Neural cell (in vitro differentiated cells): ENCODE data around the gene MADCAM1. TPM values are rescaled to one million over a fixed set of nuclear protein-coding genes. Genes with fewer than 3 reads are reported as not detected.

Experiments used
- H2AFZ ChIP-seq: fragments of 200-600, 300-800 bp; sonication (generic), shearing (Covaris generic); 2 replicates; pipeline ENCODE4 v1.6.0; 2014; ENCODE audit warnings: low read depth, mild to moderate bottlenecking, antibody characterized with exemption, low read length, moderate library complexity
- H3F3A ChIP-seq: fragments of 200-600 bp; shearing (Covaris generic); 2 replicates; pipeline ENCODE4 v1.6.1; 2016; ENCODE audit warnings: mild to moderate bottlenecking, moderate library complexity, mixed read lengths, antibody characterized with exemption, low read length; ENCODE audit not compliant: insufficient read depth, poor library complexity, severe bottlenecking
- H3K27ac ChIP-seq: fragments of 200-600, 300-800 bp; sonication (generic), shearing (Covaris generic); 2 replicates; pipeline ENCODE4 v1.5.1; 2014; ENCODE audit warnings: mild to moderate bottlenecking, low read length, moderate library complexity
- H3K27me3 ChIP-seq: fragments of 300-800, 200-600 bp; sonication (generic), shearing (Covaris generic); 2 replicates; pipeline ENCODE4 v1.6.0; 2014; ENCODE audit warnings: mild to moderate bottlenecking, low read depth, low read length, moderate library complexity; ENCODE audit not compliant: insufficient read depth
- H3K36me3 ChIP-seq: fragments of 300-800, 200-600 bp; sonication (generic), shearing (Covaris generic); 2 replicates; pipeline ENCODE4 v1.5.1; 2014; ENCODE audit warnings: mild to moderate bottlenecking, antibody characterized with exemption, low read length, moderate library complexity; ENCODE audit not compliant: insufficient read depth
- H3K4me2 ChIP-seq: fragments of 300-800, 200-600 bp; sonication (generic), shearing (Covaris generic); 2 replicates; pipeline ENCODE4 v1.6.0; 2014; ENCODE audit warnings: mild to moderate bottlenecking, low read length
- H3K4me3 ChIP-seq: fragments of 300-800, 200-600 bp; sonication (generic), shearing (Covaris generic); 2 replicates; pipeline ENCODE4 v1.5.1; 2014; ENCODE audit warnings: mild to moderate bottlenecking, low read length, moderate library complexity
- H3K79me2 ChIP-seq: fragments of 200-600 bp; shearing (Covaris generic); replicated peaks from 2 replicates; pipeline ENCODE4 v1.6.0; 2014; ENCODE audit warnings: mild to moderate bottlenecking, low read length, moderate library complexity; ENCODE audit not compliant: insufficient read depth
- H3K9ac ChIP-seq: fragments of 300-800, 200-600 bp; sonication (generic), shearing (Covaris generic); 2 replicates; pipeline ENCODE4 v1.6.1; 2016; ENCODE audit warnings: mild to moderate bottlenecking, low read length, mixed read lengths
- H3K9me2 ChIP-seq: fragments of 200-600 bp; shearing (Covaris generic); 2 replicates; pipeline ENCODE4 v1.6.1; 2016; ENCODE audit warnings: mild to moderate bottlenecking, low read length, mixed read lengths; ENCODE audit not compliant: insufficient read depth
- H3K9me3 ChIP-seq: fragments of 200-600, 300-800 bp; sonication (generic), shearing (Covaris generic); 2 replicates; pipeline ENCODE4 v1.6.1; 2016; ENCODE audit warnings: mild to moderate bottlenecking, mixed run types, low read length, moderate library complexity, mixed read lengths
- H4K20me1 ChIP-seq: fragments of 200-600 bp; shearing (Covaris generic); 2 replicates; pipeline ENCODE4 v1.6.1; 2016; ENCODE audit warnings: mild to moderate bottlenecking, mixed run types; ENCODE audit not compliant: insufficient read depth
- EP300 ChIP-seq: fragments of 450-650 bp; conservative IDR thresholded peaks from 2 replicates; pipeline ENCODE4 v1.6.1; 2014; ENCODE audit warnings: antibody characterized with exemption, mild to moderate bottlenecking, moderate library complexity; ENCODE audit not compliant: poor library complexity, severe bottlenecking
- EZH2 ChIP-seq: fragments of 200-600, 300-800 bp; shearing (Covaris generic), sonication (generic); IDR thresholded peaks from 2 replicates; pipeline ENCODE4 v1.6.1; 2014; ENCODE audit warnings: antibody characterized with exemption, low read length, borderline replicate concordance, mild to moderate bottlenecking; ENCODE audit not compliant: insufficient read depth, poor library complexity, severe bottlenecking
- MXI1 ChIP-seq: fragments of 450-650 bp; conservative IDR thresholded peaks from 2 replicates; pipeline ENCODE4 v1.6.1; 2014; ENCODE audit warnings: antibody characterized with exemption, mild to moderate bottlenecking; ENCODE audit not compliant: poor library complexity, severe bottlenecking
- POLR2AphosphoS5 ChIP-seq: IDR thresholded peaks from 2 replicates; pipeline ENCODE4 v1.6.1; 2012
- RAD21 ChIP-seq: fragments of 450-650 bp; conservative IDR thresholded peaks from 2 replicates; pipeline ENCODE4 v1.6.1; 2014; ENCODE audit warnings: antibody characterized with exemption, mild to moderate bottlenecking, moderate library complexity
- SMC3 ChIP-seq: fragments of 450-650 bp; conservative IDR thresholded peaks from 2 replicates; pipeline ENCODE4 v1.6.1; 2014; ENCODE audit warnings: antibody characterized with exemption, mild to moderate bottlenecking, moderate library complexity; ENCODE audit not compliant: poor library complexity
- TAF1 ChIP-seq: IDR thresholded peaks from 2 replicates; pipeline ENCODE4 v1.6.1; 2012; ENCODE audit warnings: low read depth
- polyA plus RNA-seq: library from polyadenylated mRNA; depleted of rRNA; stranded (reverse); fragments of >200 nt; gene quantifications from 2 replicates; pipeline ENCODE4 v1.2.3, GENCODE V29; 2014
- TF ChIP-seq, protein P1 (sequence below): fragments of 450-650 bp; IDR thresholded peaks from 2 replicates; pipeline ENCODE4 v1.5.1; 2014; ENCODE audit warnings: antibody characterized with exemption, mild to moderate bottlenecking, moderate library complexity; ENCODE audit not compliant: poor library complexity, severe bottlenecking
- TF ChIP-seq, protein P2 (sequence below): IDR thresholded peaks from 2 replicates; pipeline ENCODE4 v1.6.1; 2012; ENCODE audit warnings: borderline replicate concordance

MADCAM1 gene
- polyA plus RNA-seq, 1 donor from 2014 or later: 1.0 TPM

DNA sequence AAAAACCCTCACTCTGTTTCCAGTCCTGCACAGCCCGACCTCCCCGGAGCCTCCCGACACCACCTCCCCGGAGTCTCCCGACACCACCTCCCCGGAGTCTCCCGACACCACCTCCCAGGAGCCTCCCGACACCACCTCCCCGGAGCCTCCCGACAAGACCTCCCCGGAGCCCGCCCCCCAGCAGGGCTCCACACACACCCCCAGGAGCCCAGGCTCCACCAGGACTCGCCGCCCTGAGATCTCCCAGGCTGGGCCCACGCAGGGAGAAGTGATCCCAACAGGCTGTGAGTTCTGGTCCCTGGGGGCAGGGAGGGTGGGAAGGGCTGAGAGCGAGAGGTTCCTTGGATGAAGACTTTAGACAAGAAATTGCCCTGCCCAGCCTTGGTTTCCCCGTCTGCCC lies 5.4 kb downstream of the MADCAM1 start:
- TF ChIP-seq, protein P1, sequence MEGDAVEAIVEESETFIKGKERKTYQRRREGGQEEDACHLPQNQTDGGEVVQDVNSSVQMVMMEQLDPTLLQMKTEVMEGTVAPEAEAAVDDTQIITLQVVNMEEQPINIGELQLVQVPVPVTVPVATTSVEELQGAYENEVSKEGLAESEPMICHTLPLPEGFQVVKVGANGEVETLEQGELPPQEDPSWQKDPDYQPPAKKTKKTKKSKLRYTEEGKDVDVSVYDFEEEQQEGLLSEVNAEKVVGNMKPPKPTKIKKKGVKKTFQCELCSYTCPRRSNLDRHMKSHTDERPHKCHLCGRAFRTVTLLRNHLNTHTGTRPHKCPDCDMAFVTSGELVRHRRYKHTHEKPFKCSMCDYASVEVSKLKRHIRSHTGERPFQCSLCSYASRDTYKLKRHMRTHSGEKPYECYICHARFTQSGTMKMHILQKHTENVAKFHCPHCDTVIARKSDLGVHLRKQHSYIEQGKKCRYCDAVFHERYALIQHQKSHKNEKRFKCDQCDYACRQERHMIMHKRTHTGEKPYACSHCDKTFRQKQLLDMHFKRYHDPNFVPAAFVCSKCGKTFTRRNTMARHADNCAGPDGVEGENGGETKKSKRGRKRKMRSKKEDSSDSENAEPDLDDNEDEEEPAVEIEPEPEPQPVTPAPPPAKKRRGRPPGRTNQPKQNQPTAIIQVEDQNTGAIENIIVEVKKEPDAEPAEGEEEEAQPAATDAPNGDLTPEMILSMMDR: no peak
- TF ChIP-seq MXI1 (no peak), EZH2 (no peak), EP300 (no peak), RAD21 (no peak), POLR2AphosphoS5 (no peak), SMC3 (no peak), TAF1 (no peak)
- TF ChIP-seq, protein P2, sequence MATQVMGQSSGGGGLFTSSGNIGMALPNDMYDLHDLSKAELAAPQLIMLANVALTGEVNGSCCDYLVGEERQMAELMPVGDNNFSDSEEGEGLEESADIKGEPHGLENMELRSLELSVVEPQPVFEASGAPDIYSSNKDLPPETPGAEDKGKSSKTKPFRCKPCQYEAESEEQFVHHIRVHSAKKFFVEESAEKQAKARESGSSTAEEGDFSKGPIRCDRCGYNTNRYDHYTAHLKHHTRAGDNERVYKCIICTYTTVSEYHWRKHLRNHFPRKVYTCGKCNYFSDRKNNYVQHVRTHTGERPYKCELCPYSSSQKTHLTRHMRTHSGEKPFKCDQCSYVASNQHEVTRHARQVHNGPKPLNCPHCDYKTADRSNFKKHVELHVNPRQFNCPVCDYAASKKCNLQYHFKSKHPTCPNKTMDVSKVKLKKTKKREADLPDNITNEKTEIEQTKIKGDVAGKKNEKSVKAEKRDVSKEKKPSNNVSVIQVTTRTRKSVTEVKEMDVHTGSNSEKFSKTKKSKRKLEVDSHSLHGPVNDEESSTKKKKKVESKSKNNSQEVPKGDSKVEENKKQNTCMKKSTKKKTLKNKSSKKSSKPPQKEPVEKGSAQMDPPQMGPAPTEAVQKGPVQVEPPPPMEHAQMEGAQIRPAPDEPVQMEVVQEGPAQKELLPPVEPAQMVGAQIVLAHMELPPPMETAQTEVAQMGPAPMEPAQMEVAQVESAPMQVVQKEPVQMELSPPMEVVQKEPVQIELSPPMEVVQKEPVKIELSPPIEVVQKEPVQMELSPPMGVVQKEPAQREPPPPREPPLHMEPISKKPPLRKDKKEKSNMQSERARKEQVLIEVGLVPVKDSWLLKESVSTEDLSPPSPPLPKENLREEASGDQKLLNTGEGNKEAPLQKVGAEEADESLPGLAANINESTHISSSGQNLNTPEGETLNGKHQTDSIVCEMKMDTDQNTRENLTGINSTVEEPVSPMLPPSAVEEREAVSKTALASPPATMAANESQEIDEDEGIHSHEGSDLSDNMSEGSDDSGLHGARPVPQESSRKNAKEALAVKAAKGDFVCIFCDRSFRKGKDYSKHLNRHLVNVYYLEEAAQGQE: no peak
- H3K27ac ChIP-seq: no peak overlapping the region
- H3K4me2 ChIP-seq: no peak overlapping the region
- no peaks in the 10 kb centered on the region for H3K9me3 ChIP-seq
- H3F3A ChIP-seq: no peaks in the 10 kb centered on the region
- no peaks in the 10 kb centered on the region for H3K79me2 ChIP-seq
- H3K27me3 ChIP-seq: peaks cover 33% of the 10 kb centered on the region
- no peaks in the 10 kb centered on the region for H3K9me2 ChIP-seq
- no peak overlapping the region for H2AFZ ChIP-seq
- no peaks in the 10 kb centered on the region for H4K20me1 ChIP-seq
- H3K36me3 ChIP-seq: no peaks in the 10 kb centered on the region
- H3K4me3 ChIP-seq: no peak overlapping the region
- H3K9ac ChIP-seq: no peak overlapping the region

DNA sequence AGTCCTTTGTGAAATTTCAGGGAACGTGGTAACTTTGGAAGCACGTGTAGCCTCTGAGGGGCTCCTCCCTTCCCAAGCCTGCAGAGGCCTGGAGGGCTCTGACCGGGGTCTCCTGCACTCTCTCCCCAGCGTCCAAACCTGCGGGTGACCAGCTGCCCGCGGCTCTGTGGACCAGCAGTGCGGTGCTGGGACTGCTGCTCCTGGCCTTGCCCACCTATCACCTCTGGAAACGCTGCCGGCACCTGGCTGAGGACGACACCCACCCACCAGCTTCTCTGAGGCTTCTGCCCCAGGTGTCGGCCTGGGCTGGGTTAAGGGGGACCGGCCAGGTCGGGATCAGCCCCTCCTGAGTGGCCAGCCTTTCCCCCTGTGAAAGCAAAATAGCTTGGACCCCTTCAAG lies 8.3 kb downstream of the MADCAM1 start:
- Histone ChIP-seq H3F3A (no peaks in the 10 kb centered on the region), H3K9me3 (no peaks in the 10 kb centered on the region), H3K27me3 (peaks cover 5% of the 10 kb centered on the region), H3K79me2 (peaks cover 12% of the 10 kb centered on the region), H3K4me3 (no peak overlapping the region), H3K9ac (no peak overlapping the region), H3K36me3 (no peaks in the 10 kb centered on the region), H3K4me2 (no peak overlapping the region), H2AFZ (no peak overlapping the region), H3K9me2 (no peaks in the 10 kb centered on the region), H4K20me1 (no peaks in the 10 kb centered on the region), H3K27ac (no peak overlapping the region)
- TF ChIP-seq EZH2: no peak
- TF ChIP-seq, protein P2: no peak
- TF ChIP-seq EP300: no peak
- no peak for TF ChIP-seq POLR2AphosphoS5
- no peak for TF ChIP-seq MXI1
- no peak for TF ChIP-seq TAF1
- TF ChIP-seq SMC3: no peak
- TF ChIP-seq, protein P1: no peak
- no peak for TF ChIP-seq RAD21
